Loucy (cell line): Measurements from ENCODE around the gene LRRC4C.

Source experiments
- EZH2phosphoT487 ChIP-seq: fragments of 200-600 bp; IDR thresholded peaks from 2 replicates; pipeline ENCODE4 v1.6.1; 2018; ENCODE audit warnings: antibody characterized with exemption, mild to moderate bottlenecking, moderate library complexity, borderline replicate concordance
- TF ChIP-seq, protein P1 (sequence below): fragments of 200-600 bp; sonication (generic); conservative IDR thresholded peaks from 2 replicates; pipeline ENCODE4 v1.5.1; 2014; ENCODE audit warnings: mild to moderate bottlenecking, antibody characterized with exemption, low read length

DNA sequence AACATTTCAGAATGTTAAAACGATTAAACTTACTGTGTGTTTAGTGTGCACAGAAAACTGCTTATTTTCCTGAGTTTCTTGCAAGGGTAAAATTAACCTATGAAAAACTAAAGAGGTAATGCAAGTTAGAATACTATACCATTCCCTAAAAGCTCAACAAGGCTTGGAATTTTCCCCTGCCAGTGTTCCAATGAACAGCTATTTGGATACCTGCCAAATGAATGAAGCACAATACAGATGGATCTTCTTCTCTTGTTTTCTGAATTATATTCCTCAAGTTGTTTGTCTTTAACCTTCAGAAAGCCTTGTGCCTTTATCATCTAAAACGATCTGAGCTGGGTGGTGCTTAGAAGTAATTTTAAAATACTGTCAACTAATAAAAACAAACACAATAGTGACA, 204.5 kb downstream of the LRRC4C start:
- TF ChIP-seq, protein P1, sequence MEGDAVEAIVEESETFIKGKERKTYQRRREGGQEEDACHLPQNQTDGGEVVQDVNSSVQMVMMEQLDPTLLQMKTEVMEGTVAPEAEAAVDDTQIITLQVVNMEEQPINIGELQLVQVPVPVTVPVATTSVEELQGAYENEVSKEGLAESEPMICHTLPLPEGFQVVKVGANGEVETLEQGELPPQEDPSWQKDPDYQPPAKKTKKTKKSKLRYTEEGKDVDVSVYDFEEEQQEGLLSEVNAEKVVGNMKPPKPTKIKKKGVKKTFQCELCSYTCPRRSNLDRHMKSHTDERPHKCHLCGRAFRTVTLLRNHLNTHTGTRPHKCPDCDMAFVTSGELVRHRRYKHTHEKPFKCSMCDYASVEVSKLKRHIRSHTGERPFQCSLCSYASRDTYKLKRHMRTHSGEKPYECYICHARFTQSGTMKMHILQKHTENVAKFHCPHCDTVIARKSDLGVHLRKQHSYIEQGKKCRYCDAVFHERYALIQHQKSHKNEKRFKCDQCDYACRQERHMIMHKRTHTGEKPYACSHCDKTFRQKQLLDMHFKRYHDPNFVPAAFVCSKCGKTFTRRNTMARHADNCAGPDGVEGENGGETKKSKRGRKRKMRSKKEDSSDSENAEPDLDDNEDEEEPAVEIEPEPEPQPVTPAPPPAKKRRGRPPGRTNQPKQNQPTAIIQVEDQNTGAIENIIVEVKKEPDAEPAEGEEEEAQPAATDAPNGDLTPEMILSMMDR: no peak
- no peak for TF ChIP-seq EZH2phosphoT487
